ENCODE data around the gene CHST8. TPM values are rescaled to one million over a fixed set of nuclear protein-coding genes. Genes with fewer than 3 reads are reported as not detected.

CHST8 gene
- polyA plus RNA-seq, 1 of the 3 experiments (the other 2 are of a cell fraction) = 0.05 TPM

DNA sequence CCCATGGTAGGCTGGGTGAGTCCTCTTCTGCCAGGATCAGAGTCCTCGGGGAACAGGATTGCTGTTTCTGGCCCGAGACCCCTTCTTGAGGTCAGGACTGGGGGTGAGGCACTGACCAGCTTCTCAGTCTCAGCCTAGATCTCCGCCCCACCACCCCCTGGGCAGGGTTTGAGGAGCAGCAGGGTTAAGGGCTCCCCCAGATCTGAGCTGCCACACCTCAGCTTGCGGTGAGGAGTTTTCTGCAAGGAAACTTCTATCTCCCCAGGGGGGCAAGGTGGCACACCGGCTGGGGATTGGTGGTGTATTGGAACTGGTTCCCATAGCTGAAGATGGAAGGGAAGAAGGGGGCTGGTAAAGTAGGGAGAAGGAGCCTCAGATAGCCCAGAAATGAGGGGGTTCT lies 19.5 kb downstream of the CHST8 start (continued):
- TF ChIP-seq RCOR1 (IDR thresholded peaks at IDR 0.05; ENCODE audit: low read length) (no peak), SIN3A (IDR thresholded peaks at IDR 0.05; ENCODE audit: borderline replicate concordance, low read depth, low read length) (no peak)

DNA sequence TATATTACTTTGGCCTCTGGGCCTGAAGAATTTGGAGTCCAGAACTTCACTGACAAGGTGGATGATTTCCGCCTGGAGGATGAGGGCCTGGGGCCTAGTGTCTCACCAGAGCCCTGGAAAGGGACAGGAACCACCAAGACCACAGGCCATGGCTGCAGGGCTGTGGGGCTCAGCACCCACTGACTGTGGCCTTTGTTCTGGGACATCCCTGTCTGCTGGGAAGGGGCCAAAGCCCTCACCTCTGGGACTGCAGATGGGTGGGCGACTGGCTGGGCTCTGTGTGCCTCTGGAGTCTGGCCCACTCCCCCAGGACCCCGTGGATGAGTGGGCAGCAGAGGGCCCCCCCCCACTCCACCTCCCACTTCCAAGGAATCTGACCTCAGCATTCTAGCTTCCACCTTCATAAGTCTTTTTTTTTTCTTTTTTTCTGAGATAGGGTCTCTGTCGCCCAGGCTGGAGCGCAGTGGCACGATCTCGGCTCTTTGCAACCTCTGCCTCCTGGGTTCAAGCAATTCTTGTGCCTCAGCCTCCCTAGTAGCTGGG lies 20.3 kb downstream of the CHST8 start:
- no peak overlapping the region for H3K4me3 ChIP-seq (ENCODE audit: low read depth in 2 of 2, low read length in 1 of 2)
- H3K4me2 ChIP-seq = no peak overlapping the region
- TF ChIP-seq USF1 (IDR thresholded peaks at IDR 0.05; ENCODE audit: borderline replicate concordance, low read depth) (no peak), RAD21 (IDR thresholded peaks at IDR 0.05; ENCODE audit: low read length) (no peak), PBX3 (IDR thresholded peaks at IDR 0.05) (no peak), MEF2A (IDR thresholded peaks at IDR 0.05; ENCODE audit: borderline replicate concordance, low read depth) (no peak), EZH2phosphoT487 (IDR thresholded peaks at IDR 0.05; ENCODE audit: borderline replicate concordance, low read depth) (no peak), GABPA (IDR thresholded peaks at IDR 0.05; ENCODE audit: low read depth) (no peak), RFX5 (IDR thresholded peaks at IDR 0.05; ENCODE audit: low read length) (no peak), SMC3 (IDR thresholded peaks at IDR 0.05; ENCODE audit: low read depth, low read length) (no peak), SIN3A (IDR thresholded peaks at IDR 0.05; ENCODE audit: borderline replicate concordance, low read depth, low read length) (no peak), MAX (IDR thresholded peaks at IDR 0.05; ENCODE audit: low read depth) (no peak), ELF1 (IDR thresholded peaks at IDR 0.05) (no peak), FOXJ3 (CRISPR knock-in tag; IDR thresholded peaks at IDR 0.05) (no peak)
- TF ChIP-seq, protein P1, sequence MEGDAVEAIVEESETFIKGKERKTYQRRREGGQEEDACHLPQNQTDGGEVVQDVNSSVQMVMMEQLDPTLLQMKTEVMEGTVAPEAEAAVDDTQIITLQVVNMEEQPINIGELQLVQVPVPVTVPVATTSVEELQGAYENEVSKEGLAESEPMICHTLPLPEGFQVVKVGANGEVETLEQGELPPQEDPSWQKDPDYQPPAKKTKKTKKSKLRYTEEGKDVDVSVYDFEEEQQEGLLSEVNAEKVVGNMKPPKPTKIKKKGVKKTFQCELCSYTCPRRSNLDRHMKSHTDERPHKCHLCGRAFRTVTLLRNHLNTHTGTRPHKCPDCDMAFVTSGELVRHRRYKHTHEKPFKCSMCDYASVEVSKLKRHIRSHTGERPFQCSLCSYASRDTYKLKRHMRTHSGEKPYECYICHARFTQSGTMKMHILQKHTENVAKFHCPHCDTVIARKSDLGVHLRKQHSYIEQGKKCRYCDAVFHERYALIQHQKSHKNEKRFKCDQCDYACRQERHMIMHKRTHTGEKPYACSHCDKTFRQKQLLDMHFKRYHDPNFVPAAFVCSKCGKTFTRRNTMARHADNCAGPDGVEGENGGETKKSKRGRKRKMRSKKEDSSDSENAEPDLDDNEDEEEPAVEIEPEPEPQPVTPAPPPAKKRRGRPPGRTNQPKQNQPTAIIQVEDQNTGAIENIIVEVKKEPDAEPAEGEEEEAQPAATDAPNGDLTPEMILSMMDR (IDR thresholded peaks at IDR 0.05) = no peak
- WGBS (ENCODE audit: low lambda C conversion rate) = 58% methylated on average over 6 of the region's 7 CpGs
- no peaks in the 10 kb centered on the region for H3K9me2 ChIP-seq
- no peaks in the 10 kb centered on the region for H3K9me3 ChIP-seq
- H4K20me1 ChIP-seq (ENCODE audit: insufficient read depth) = no peaks in the 10 kb centered on the region
- H2AFZ ChIP-seq (ENCODE audit: low read depth) = no peak overlapping the region
- no peak overlapping the region for H3K27ac ChIP-seq (ENCODE audit: low read depth in 2 of 2, low read length in 1 of 2)
- H3K27me3 ChIP-seq (ENCODE audit: insufficient read depth) = no peaks in the 10 kb centered on the region
- no peaks in the 10 kb centered on the region for H3K79me2 ChIP-seq (ENCODE audit: insufficient read depth)
- H3K4me1 ChIP-seq (ENCODE audit: control insufficient read depth in 1 of 2, insufficient read depth in 2 of 2, low read depth in 1 of 2, low read length in 1 of 2) = peaks cover 0 to 5% of the 10 kb centered on the region in 2 experiments; a peak in 1 of 4 replicates
- DNase-seq = no peak
- H3F3A ChIP-seq (replicated peaks; ENCODE audit: insufficient read depth) = no peaks in the 10 kb centered on the region
- H3K36me3 ChIP-seq (replicated peaks in 1 of 2; ENCODE audit: control insufficient read depth in 1 of 2, insufficient read depth in 2 of 2, low read length in 1 of 2) = no peaks in the 10 kb centered on the region
- no peak overlapping the region for H3K9ac ChIP-seq
- ChIA-PET CTCF (interaction anchor here (1.0 to 2.0 kb wide), 2 partner anchors 44 to 129 kb away, joined by 3 to 7 read pairs; no protein-coding TSS in a partner anchor), POLR2A (no interaction called here)

Measured in SK-N-SH (cell line).